A673 (cell line): ENCODE results near the gene NTRK1.

Source experiments
- EZH2 ChIP-seq: fragments of 200-600 bp; sonication (generic); IDR thresholded peaks from 2 replicates; pipeline ENCODE4 v1.6.1; 2017; ENCODE audit warnings: borderline replicate concordance, low read depth, mild to moderate bottlenecking, mixed read lengths, antibody characterized with exemption, low read length; ENCODE audit not compliant: poor library complexity, severe bottlenecking
- TF ChIP-seq, protein P1 (sequence below): fragments of 300-800, 200-600 bp; sonication (generic); conservative IDR thresholded peaks from 2 replicates; pipeline ENCODE4 v1.5.1; 2017; ENCODE audit warnings: low read depth, mild to moderate bottlenecking, antibody characterized with exemption, low read length, moderate library complexity, mixed read lengths

DNA sequence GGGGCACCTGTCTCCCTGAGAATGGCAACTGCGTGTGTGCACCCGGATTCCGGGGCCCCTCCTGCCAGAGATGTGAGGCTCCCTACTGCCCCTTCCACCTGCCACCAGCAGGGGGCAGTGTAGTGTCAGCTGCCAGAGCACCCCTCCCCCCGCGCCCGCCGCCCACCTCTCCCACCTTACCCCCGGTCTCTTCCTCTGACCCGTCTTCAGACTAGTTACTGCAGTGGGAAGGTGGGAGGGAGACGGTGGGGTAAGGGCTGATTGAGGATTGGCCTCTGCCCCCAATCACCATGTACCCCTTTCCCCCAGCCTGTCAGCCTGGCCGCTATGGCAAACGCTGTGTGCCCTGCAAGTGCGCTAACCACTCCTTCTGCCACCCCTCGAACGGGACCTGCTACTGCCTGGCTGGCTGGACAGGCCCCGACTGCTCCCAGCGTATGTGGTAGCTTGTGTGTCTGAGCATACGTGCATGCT lies 49.7 kb downstream of the NTRK1 start:
- TF ChIP-seq, protein P1, sequence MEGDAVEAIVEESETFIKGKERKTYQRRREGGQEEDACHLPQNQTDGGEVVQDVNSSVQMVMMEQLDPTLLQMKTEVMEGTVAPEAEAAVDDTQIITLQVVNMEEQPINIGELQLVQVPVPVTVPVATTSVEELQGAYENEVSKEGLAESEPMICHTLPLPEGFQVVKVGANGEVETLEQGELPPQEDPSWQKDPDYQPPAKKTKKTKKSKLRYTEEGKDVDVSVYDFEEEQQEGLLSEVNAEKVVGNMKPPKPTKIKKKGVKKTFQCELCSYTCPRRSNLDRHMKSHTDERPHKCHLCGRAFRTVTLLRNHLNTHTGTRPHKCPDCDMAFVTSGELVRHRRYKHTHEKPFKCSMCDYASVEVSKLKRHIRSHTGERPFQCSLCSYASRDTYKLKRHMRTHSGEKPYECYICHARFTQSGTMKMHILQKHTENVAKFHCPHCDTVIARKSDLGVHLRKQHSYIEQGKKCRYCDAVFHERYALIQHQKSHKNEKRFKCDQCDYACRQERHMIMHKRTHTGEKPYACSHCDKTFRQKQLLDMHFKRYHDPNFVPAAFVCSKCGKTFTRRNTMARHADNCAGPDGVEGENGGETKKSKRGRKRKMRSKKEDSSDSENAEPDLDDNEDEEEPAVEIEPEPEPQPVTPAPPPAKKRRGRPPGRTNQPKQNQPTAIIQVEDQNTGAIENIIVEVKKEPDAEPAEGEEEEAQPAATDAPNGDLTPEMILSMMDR, result peak; percentile 94
- TF ChIP-seq EZH2, result no peak
